8988T (cell line): ENCODE measurements around the gene COL18A1.

Experiments
- DNase-seq: peaks from one replicate; pipeline ENCODE4 v3.0.0; 2011

The COL18A1 gene

GRCh38 chr21:45511007-45511406 is 106.0 kb downstream of the COL18A1 start:
- DNase-seq, result no peak

- no peak for DNase-seq
Measured at GRCh38 chr21:45511661-45512431, 106.9 kb downstream of the COL18A1 start.

- no peak for DNase-seq
Measured at GRCh38 chr21:45512626-45513002, 107.6 kb downstream of the COL18A1 start.

GRCh38 chr21:45513003-45513717 is 108.2 kb downstream of the COL18A1 start:
- DNase-seq, result no peak

GRCh38 chr21:45513741-45514310 is 108.9 kb downstream of the COL18A1 start:
- no peak for DNase-seq

- DNase-seq, result no peak
Measured at GRCh38 chr21:45514311-45515021, 109.5 kb downstream of the COL18A1 start.

- DNase-seq, result no peak
Measured at GRCh38 chr21:45515241-45516061, 110.5 kb downstream of the COL18A1 start.

GRCh38 chr21:45516071-45516670 is 111.2 kb downstream of the COL18A1 start:
- no peak for DNase-seq

GRCh38 chr21:45516671-45517151 is 111.7 kb downstream of the COL18A1 start:
- DNase-seq, result no peak

GRCh38 chr21:45517249-45518065 is 112.5 kb downstream of the COL18A1 start:
- DNase-seq, result no peak

GRCh38 chr21:45518742-45519141 is 113.8 kb downstream of the COL18A1 start:
- no peak for DNase-seq

GRCh38 chr21:45519182-45519581 is 114.2 kb downstream of the COL18A1 start:
- DNase-seq, result no peak

GRCh38 chr21:45521241-45521640 is 116.3 kb downstream of the COL18A1 start:
- DNase-seq, result no peak

- DNase-seq, result no peak
Measured at GRCh38 chr21:45522381-45522780, 117.4 kb downstream of the COL18A1 start.

- DNase-seq, result no peak
Measured at GRCh38 chr21:45522986-45523385, 118.0 kb downstream of the COL18A1 start.

GRCh38 chr21:45523411-45524101 is 118.6 kb downstream of the COL18A1 start:
- no peak for DNase-seq

GRCh38 chr21:45524756-45525152 is 119.8 kb downstream of the COL18A1 start:
- no peak for DNase-seq

GRCh38 chr21:45525153-45525909 is 120.4 kb downstream of the COL18A1 start:
- DNase-seq, result no peak

- DNase-seq, result no peak
Measured at GRCh38 chr21:45525910-45526306, 120.9 kb downstream of the COL18A1 start.
